CD4-positive, alpha-beta memory T cell (primary cell): ENCODE results near the gene KRT80. TPM values are rescaled to one million over a fixed set of nuclear protein-coding genes. Genes with fewer than 3 reads are reported as not detected.

Experiments
- CTCF ChIA-PET: fragments of 350-600 bp; sonication (Branson Sonifier 250); formaldehyde crosslinking; loops from one replicate; lab custom pipeline; 2021; ENCODE audit warnings: inconsistent platforms; ENCODE audit not compliant: partially characterized antibody; lab: Charles Lee
- POLR2A ChIA-PET: fragments of 350-600 bp; sonication (Branson Sonifier 250); formaldehyde crosslinking; loops from one replicate; lab custom pipeline; 2021; ENCODE audit not compliant: partially characterized antibody; lab: Charles Lee
- DNase-seq, 5 donors: peaks; one replicate each; pipeline versions ENCODE4 v3.0.0 to v3.0.0-alpha.2; 2020 to 2022; ENCODE audit warnings: mixed read lengths in 1 of 5
- H3K27ac ChIP-seq: one replicate; pipeline ENCODE4 v1.7.0; 2013; ENCODE audit warnings: low read depth, low read length
- H3K27me3 ChIP-seq: 2 replicates; pipeline ENCODE4 v1.7.0; 2013; ENCODE audit warnings: mild to moderate bottlenecking, low read length, moderate library complexity; ENCODE audit not compliant: insufficient read depth
- H3K36me3 ChIP-seq: 2 replicates; pipeline ENCODE4 v1.7.0; 2013; ENCODE audit warnings: mild to moderate bottlenecking, low read length, moderate library complexity; ENCODE audit not compliant: insufficient read depth
- H3K4me1 ChIP-seq: 2 replicates; pipeline ENCODE4 v1.7.0; 2013; ENCODE audit warnings: mild to moderate bottlenecking, low read length, moderate library complexity; ENCODE audit not compliant: insufficient read depth
- H3K4me3 ChIP-seq, 2 donors: one replicate each; pipeline ENCODE4 v1.7.0; 2013; ENCODE audit warnings: low read length in 2 of 2, mild to moderate bottlenecking in 1 of 2
- H3K9me3 ChIP-seq, 2 donors: one replicate each; pipeline ENCODE4 v1.7.0; 2013; ENCODE audit warnings: low read length in 2 of 2, control low read depth in 1 of 2; ENCODE audit not compliant: control insufficient read depth in 1 of 2
- H3K27ac Mint-ChIP-seq, 7 donors: one replicate each; pipeline ENCODE4 v1.8.0; 2020 to 2021; ENCODE audit warnings: mixed read lengths in 7 of 7, mild to moderate bottlenecking in 6 of 7, inconsistent platforms in 3 of 7, moderate library complexity in 3 of 7
- H3K27me3 Mint-ChIP-seq, 2 donors: one replicate each; pipeline ENCODE4 v1.8.0; 2020 to 2021; ENCODE audit warnings: mixed read lengths in 2 of 2
- H3K36me3 Mint-ChIP-seq, 2 donors: one replicate each; pipeline ENCODE4 v1.8.0; 2020 to 2021; ENCODE audit warnings: mixed read lengths in 2 of 2, inconsistent platforms in 1 of 2, mild to moderate bottlenecking in 1 of 2
- H3K4me1 Mint-ChIP-seq, 4 donors: one replicate each; pipeline ENCODE4 v1.8.0; 2020 to 2021; ENCODE audit warnings: mixed read lengths in 4 of 4, mild to moderate bottlenecking in 1 of 4
- H3K4me3 Mint-ChIP-seq, 8 donors: one replicate each; pipeline ENCODE4 v1.8.0; 2020 to 2021; ENCODE audit warnings: mixed read lengths in 8 of 8, mild to moderate bottlenecking in 7 of 8, moderate library complexity in 6 of 8, inconsistent platforms in 3 of 8
- H3K9me3 Mint-ChIP-seq, 8 donors: one replicate each; pipeline ENCODE4 v1.8.0; 2020 to 2021; ENCODE audit warnings: mixed read lengths in 8 of 8, mild to moderate bottlenecking in 5 of 8, inconsistent platforms in 3 of 8, moderate library complexity in 1 of 8
- intact Hi-C: fragments of 100-400 bp; cut with micrococcal nuclease; formaldehyde crosslinking; loops from one replicate; pipeline ENCODE4 v1.15.1; 2023
- polyA plus RNA-seq, 2 donors: library from polyadenylated mRNA; unstranded; fragments of 300-500 nt; fragmentation: Illumina TruSeq; gene quantifications; one replicate each; pipeline ENCODE4 v1.2.3, GENCODE V29; 2021
- total RNA-seq, 2 experiments: library from RNA; stranded (reverse); gene quantifications; one replicate each; pipeline ENCODE4 v1.2.3, GENCODE V29; 2021

The KRT80 gene
- total and polyA plus RNA-seq, 4 experiments from 2014 or later, result not detected

- intact Hi-C loops, result no loop called here
- POLR2A ChIA-PET, result no interaction called here
Measured at GRCh38 chr12:52214421-52214802, 22.6 kb upstream of the KRT80 start.

GRCh38 chr12:52213564-52214420 is 22.0 kb upstream of the KRT80 start:
- DNase-seq, result peak in 4 of 5 donors; percentile 23 to 50 (median 34)
- ChIA-PET POLR2A (no interaction called here), CTCF (interaction anchor here (0.7 kb wide), 1 partner anchor 59 kb away, joined by 5 read pairs; no protein-coding TSS in a partner anchor)
- Mint-ChIP-seq H3K4me1 (peaks cover 0 to 2% (median under 1%) of the 10 kb centered on the region in 4 donors), H3K27me3 (peaks cover 3 to 22% of the 10 kb centered on the region in 2 donors), H3K36me3 (no peaks in the 10 kb centered on the region), H3K27ac (peak overlapping the region in 2 of 7 donors; percentile 13 to 30), H3K4me3 (no peak overlapping the region), H3K9me3 (no peaks in the 10 kb centered on the region)
- Histone ChIP-seq H3K4me3 (no peak overlapping the region), H3K27ac (no peak overlapping the region), H3K4me1 (no peaks in the 10 kb centered on the region), H3K9me3 (no peaks in the 10 kb centered on the region), H3K27me3 (no peaks in the 10 kb centered on the region), H3K36me3 (no peaks in the 10 kb centered on the region)
- intact Hi-C loops, result loop anchor here (1.0 kb wide), 1 partner anchor 61 kb away; no protein-coding TSS in a partner anchor

More at GRCh38 chr12:52214421-52214802, 22.6 kb upstream of the KRT80 start:
- H3K36me3 Mint-ChIP-seq, result no peaks in the 10 kb centered on the region
- H3K27ac Mint-ChIP-seq, result no peak overlapping the region
- no peak overlapping the region for H3K4me3 ChIP-seq
- no peaks in the 10 kb centered on the region for H3K9me3 ChIP-seq
- no peaks in the 10 kb centered on the region for H3K4me1 ChIP-seq
- H3K27me3 ChIP-seq, result no peaks in the 10 kb centered on the region
- H3K27ac ChIP-seq, result no peak overlapping the region
- peaks cover 0 to 2% (median under 1%) of the 10 kb centered on the region in 4 donors for H3K4me1 Mint-ChIP-seq
- H3K9me3 Mint-ChIP-seq, result no peaks in the 10 kb centered on the region
- H3K27me3 Mint-ChIP-seq, result peaks cover 3 to 22% of the 10 kb centered on the region in 2 donors
- no peak overlapping the region for H3K4me3 Mint-ChIP-seq
- no peak for DNase-seq
- CTCF ChIA-PET, result no interaction called here
- no peaks in the 10 kb centered on the region for H3K36me3 ChIP-seq

- intact Hi-C loops, result loop anchor here (1.0 kb wide), 1 partner anchor 61 kb away; no protein-coding TSS in a partner anchor
Measured at GRCh38 chr12:52212701-52213563, 21.1 kb upstream of the KRT80 start.

GRCh38 chr12:52211716-52212585 is 20.1 kb upstream of the KRT80 start:
- no peak overlapping the region for H3K4me3 ChIP-seq
- no peaks in the 10 kb centered on the region for H3K27me3 ChIP-seq
- no peaks in the 10 kb centered on the region for H3K9me3 ChIP-seq
- POLR2A ChIA-PET, result no interaction called here
- H3K9me3 Mint-ChIP-seq, result no peaks in the 10 kb centered on the region
- H3K36me3 ChIP-seq, result no peaks in the 10 kb centered on the region
- H3K27ac Mint-ChIP-seq, result no peak overlapping the region
- CTCF ChIA-PET, result interaction anchor here (1.0 kb wide), 1 partner anchor 68 kb away, joined by 3 read pairs; no protein-coding TSS in a partner anchor
- no peak overlapping the region for H3K27ac ChIP-seq
- no peaks in the 10 kb centered on the region for H3K36me3 Mint-ChIP-seq
- no peaks in the 10 kb centered on the region for H3K4me1 ChIP-seq
- intact Hi-C loops, result no loop called here
- H3K27me3 Mint-ChIP-seq, result peaks cover 3 to 26% of the 10 kb centered on the region in 2 donors
- peaks cover 0 to 2% (median under 1%) of the 10 kb centered on the region in 4 donors for H3K4me1 Mint-ChIP-seq
- no peak for DNase-seq
- H3K4me3 Mint-ChIP-seq, result no peak overlapping the region

More at GRCh38 chr12:52212701-52213563, 21.1 kb upstream of the KRT80 start:
- Mint-ChIP-seq H3K4me1 (peaks cover 0 to 2% (median under 1%) of the 10 kb centered on the region in 4 donors), H3K36me3 (no peaks in the 10 kb centered on the region), H3K27me3 (peaks cover 3 to 23% of the 10 kb centered on the region in 2 donors), H3K4me3 (no peak overlapping the region), H3K27ac (peak overlapping the region in 2 of 7 donors; percentile 13 to 30), H3K9me3 (no peaks in the 10 kb centered on the region)
- no peaks in the 10 kb centered on the region for H3K4me1 ChIP-seq
- no peaks in the 10 kb centered on the region for H3K27me3 ChIP-seq
- DNase-seq, result no peak
- ChIA-PET CTCF (interaction anchor here (0.7 kb wide), 1 partner anchor 58 kb away, joined by 5 read pairs; no protein-coding TSS in a partner anchor), POLR2A (no interaction called here)
- no peak overlapping the region for H3K4me3 ChIP-seq
- H3K9me3 ChIP-seq, result no peaks in the 10 kb centered on the region
- no peak overlapping the region for H3K27ac ChIP-seq
- H3K36me3 ChIP-seq, result no peaks in the 10 kb centered on the region

GRCh38 chr12:52210925-52211650 is 19.3 kb upstream of the KRT80 start:
- Mint-ChIP-seq H3K4me1 (peaks cover 0 to 2% (median under 1%) of the 10 kb centered on the region in 4 donors), H3K27me3 (peaks cover 3 to 28% of the 10 kb centered on the region in 2 donors), H3K27ac (no peak overlapping the region), H3K36me3 (no peaks in the 10 kb centered on the region), H3K4me3 (no peak overlapping the region), H3K9me3 (no peaks in the 10 kb centered on the region)
- Histone ChIP-seq H3K4me3 (no peak overlapping the region), H3K36me3 (no peaks in the 10 kb centered on the region), H3K27ac (no peak overlapping the region), H3K4me1 (no peaks in the 10 kb centered on the region), H3K27me3 (no peaks in the 10 kb centered on the region), H3K9me3 (no peaks in the 10 kb centered on the region)
- POLR2A ChIA-PET, result no interaction called here
- intact Hi-C loops, result no loop called here
- DNase-seq, result no peak
- CTCF ChIA-PET, result interaction anchor here (1.0 to 1.4 kb wide), 3 partner anchors 53 to 69 kb away, joined by 3 to 4 read pairs (median 3); no protein-coding TSS in a partner anchor
